ENCODE results near the gene NPLOC4. TPM values are rescaled to one million over a fixed set of nuclear protein-coding genes. Genes with fewer than 3 reads are reported as not detected.

Gene NPLOC4
- total and polyA plus RNA-seq, 2 donors from 2014 or later: 41.5 to 86.4 TPM

GRCh38 chr17:81515530-81516041 lies 121.3 kb downstream of the NPLOC4 start:
- Histone ChIP-seq H3K9ac (ENCODE audit: low read length in 3 of 3) (peak overlapping the region; percentile 46 to 77 (median 57)), H3K27ac (ENCODE audit: low read depth in 2 of 2, low read length in 2 of 2) (peak overlapping the region; percentile 94), H3K9me3 (ENCODE audit: control insufficient read depth in 2 of 3, insufficient read depth in 1 of 3, low read length in 3 of 3) (no peaks in the 10 kb centered on the region), H3K4me3 (ENCODE audit: low read length in 3 of 3) (peak overlapping the region; percentile 73 to 82 (median 76)), H3K36me3 (ENCODE audit: control insufficient read depth in 2 of 3, insufficient read depth in 3 of 3, low read length in 3 of 3) (peaks cover 5 to 14% (median 5%) of the 10 kb centered on the region in 3 donors), H3K4me1 (ENCODE audit: control insufficient read depth in 2 of 3, insufficient read depth in 2 of 3, low read depth in 1 of 3, low read length in 3 of 3) (peaks cover under 1 to 39% (median 3%) of the 10 kb centered on the region in 3 donors), H3K27me3 (ENCODE audit: control insufficient read depth, insufficient read depth, low read length) (no peaks in the 10 kb centered on the region)
- TF ChIP-seq, protein P1, sequence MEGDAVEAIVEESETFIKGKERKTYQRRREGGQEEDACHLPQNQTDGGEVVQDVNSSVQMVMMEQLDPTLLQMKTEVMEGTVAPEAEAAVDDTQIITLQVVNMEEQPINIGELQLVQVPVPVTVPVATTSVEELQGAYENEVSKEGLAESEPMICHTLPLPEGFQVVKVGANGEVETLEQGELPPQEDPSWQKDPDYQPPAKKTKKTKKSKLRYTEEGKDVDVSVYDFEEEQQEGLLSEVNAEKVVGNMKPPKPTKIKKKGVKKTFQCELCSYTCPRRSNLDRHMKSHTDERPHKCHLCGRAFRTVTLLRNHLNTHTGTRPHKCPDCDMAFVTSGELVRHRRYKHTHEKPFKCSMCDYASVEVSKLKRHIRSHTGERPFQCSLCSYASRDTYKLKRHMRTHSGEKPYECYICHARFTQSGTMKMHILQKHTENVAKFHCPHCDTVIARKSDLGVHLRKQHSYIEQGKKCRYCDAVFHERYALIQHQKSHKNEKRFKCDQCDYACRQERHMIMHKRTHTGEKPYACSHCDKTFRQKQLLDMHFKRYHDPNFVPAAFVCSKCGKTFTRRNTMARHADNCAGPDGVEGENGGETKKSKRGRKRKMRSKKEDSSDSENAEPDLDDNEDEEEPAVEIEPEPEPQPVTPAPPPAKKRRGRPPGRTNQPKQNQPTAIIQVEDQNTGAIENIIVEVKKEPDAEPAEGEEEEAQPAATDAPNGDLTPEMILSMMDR (IDR thresholded peaks at IDR 0.05; ENCODE audit: borderline replicate concordance, extremely low read depth, insufficient read depth): no peak
- intact Hi-C loops (cut with DNase I): no loop called here
- DNase-seq (peak in 2 of 5 donors; percentile 78 to 90), FAIRE-seq (no peak)

DNA sequence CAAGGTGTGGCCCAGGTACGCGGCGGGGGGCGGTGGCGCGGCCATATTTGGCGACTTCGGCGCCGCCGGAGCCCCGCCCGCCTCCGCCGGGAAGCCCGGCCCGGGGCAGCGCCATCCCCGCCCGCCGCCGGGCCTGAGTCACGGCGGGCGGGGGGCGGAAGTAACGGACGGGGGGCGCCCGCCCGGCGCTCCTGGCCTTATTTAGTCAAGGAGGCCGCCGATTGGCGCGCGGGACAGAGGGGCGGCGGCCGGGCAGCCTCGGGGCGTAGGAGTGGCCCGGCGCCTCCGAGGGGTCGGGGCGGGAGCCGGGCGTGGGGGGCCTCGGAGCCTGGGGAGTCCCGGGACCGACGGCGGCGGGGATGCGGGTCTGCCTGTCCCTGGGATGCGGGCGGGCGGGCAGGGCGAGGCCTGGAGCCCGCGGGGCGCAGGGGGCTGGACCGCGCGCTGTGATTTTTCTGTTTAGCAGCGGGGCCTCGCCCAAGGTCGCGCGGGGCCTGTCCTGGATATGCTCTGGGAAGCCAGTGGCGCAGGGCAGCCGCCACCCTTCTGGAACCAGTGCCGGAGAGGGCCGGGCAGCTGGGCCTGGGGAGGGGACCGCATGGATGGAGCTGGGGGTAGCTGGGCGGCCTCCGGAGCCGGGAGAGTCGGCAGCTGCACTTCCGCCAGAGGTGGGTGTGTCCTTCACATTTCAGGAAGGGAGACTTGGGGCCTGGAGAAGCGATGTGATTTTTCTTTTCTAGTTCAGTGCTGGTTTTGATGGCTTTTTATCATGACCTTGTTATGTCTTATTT lies 122.0 kb downstream of the NPLOC4 start:
- H3K4me1 ChIP-seq (ENCODE audit: control insufficient read depth in 2 of 3, insufficient read depth in 2 of 3, low read depth in 1 of 3, low read length in 3 of 3): peaks cover 0 to 36% (median 3%) of the 10 kb centered on the region in 3 donors
- no peaks in the 10 kb centered on the region for H3K27me3 ChIP-seq (ENCODE audit: control insufficient read depth, insufficient read depth, low read length)
- intact Hi-C loops (cut with DNase I): no loop called here
- TF ChIP-seq, protein P1 (IDR thresholded peaks at IDR 0.05; ENCODE audit: borderline replicate concordance, extremely low read depth, insufficient read depth): no peak
- no peaks in the 10 kb centered on the region for H3K9me3 ChIP-seq (ENCODE audit: control insufficient read depth in 2 of 3, insufficient read depth in 1 of 3, low read length in 3 of 3)
- no peak for FAIRE-seq
- peak; percentile 72 to 96 (median 87) for DNase-seq
- H3K4me3 ChIP-seq (ENCODE audit: low read length in 3 of 3): peak overlapping the region; percentile 73 to 82 (median 76)
- H3K27ac ChIP-seq (ENCODE audit: low read depth in 2 of 2, low read length in 2 of 2): peak overlapping the region; percentile 99
- H3K9ac ChIP-seq (ENCODE audit: low read length in 3 of 3): peak overlapping the region; percentile 46 to 90 (median 57)
- H3K36me3 ChIP-seq (ENCODE audit: control insufficient read depth in 2 of 3, insufficient read depth in 3 of 3, low read length in 3 of 3): peaks cover 10 to 20% (median 11%) of the 10 kb centered on the region in 3 donors

GRCh38 chr17:81514489-81514738 lies 122.5 kb downstream of the NPLOC4 start:
- DNase-seq (peak in 1 of 5 donors; percentile 83), FAIRE-seq (no peak)
- H3K9me3 ChIP-seq (ENCODE audit: control insufficient read depth in 2 of 3, insufficient read depth in 1 of 3, low read length in 3 of 3): no peaks in the 10 kb centered on the region
- peaks cover 0 to 33% (median 3%) of the 10 kb centered on the region in 3 donors for H3K4me1 ChIP-seq (ENCODE audit: control insufficient read depth in 2 of 3, insufficient read depth in 2 of 3, low read depth in 1 of 3, low read length in 3 of 3)
- intact Hi-C loops (cut with DNase I): no loop called here
- peak overlapping the region; percentile 99 for H3K27ac ChIP-seq (ENCODE audit: low read depth in 2 of 2, low read length in 2 of 2)
- TF ChIP-seq, protein P1 (IDR thresholded peaks at IDR 0.05; ENCODE audit: borderline replicate concordance, extremely low read depth, insufficient read depth): no peak
- peaks cover 11 to 26% (median 14%) of the 10 kb centered on the region in 3 donors for H3K36me3 ChIP-seq (ENCODE audit: control insufficient read depth in 2 of 3, insufficient read depth in 3 of 3, low read length in 3 of 3)
- no peaks in the 10 kb centered on the region for H3K27me3 ChIP-seq (ENCODE audit: control insufficient read depth, insufficient read depth, low read length)
- peak overlapping the region in 2 of 3 donors; percentile 87 to 90 for H3K9ac ChIP-seq (ENCODE audit: low read length in 3 of 3)
- peak overlapping the region in 2 of 3 donors; percentile 58 to 73 for H3K4me3 ChIP-seq (ENCODE audit: low read length in 3 of 3)
